HepG2 (cell line): ENCODE measurements around the gene FAAP100. TPM values are rescaled to one million over a fixed set of nuclear protein-coding genes. Genes with fewer than 3 reads are reported as not detected.

Experiments used
- CHD4 ChIP-seq: fragments of 200-600 bp; sonication (generic); IDR thresholded peaks from 2 replicates; pipeline ENCODE4 v1.7.0; 2017; ENCODE audit warnings: mild to moderate bottlenecking, low read length, borderline replicate concordance
- ELF3 ChIP-seq: IDR thresholded peaks from 2 replicates; pipeline ENCODE4 v1.6.1; 2016; ENCODE audit warnings: missing genetic modification reagents, missing compliant biosample characterization
- MXD1 ChIP-seq: sonication (generic); formaldehyde crosslinking; IDR thresholded peaks from 2 replicates; pipeline ENCODE4 v1.4.0; 2020; ENCODE audit warnings: mild to moderate bottlenecking, missing genetic modification reagents
- NAIF1 ChIP-seq: sonication (generic); formaldehyde crosslinking; IDR thresholded peaks from 2 replicates; pipeline ENCODE4 v1.5.0; 2020; ENCODE audit warnings: mild to moderate bottlenecking, missing genetic modification reagents, borderline replicate concordance
- NBN ChIP-seq: fragments of 450-650 bp; conservative IDR thresholded peaks from 2 replicates; pipeline ENCODE4 v1.6.1; 2017
- POLR2AphosphoS2 ChIP-seq: IDR thresholded peaks from 2 replicates; pipeline ENCODE4 v1.6.1; 2011; ENCODE audit warnings: low read depth, low read length, improper control_type of control experiment
- SIN3B ChIP-seq: fragments of 150-350 bp; IDR thresholded peaks from 2 replicates; pipeline ENCODE4 v1.6.1; 2014; ENCODE audit warnings: low read length
- TERF1 ChIP-seq: sonication (generic); formaldehyde crosslinking; IDR thresholded peaks from 2 replicates; pipeline ENCODE4 v1.8.0; 2022; ENCODE audit warnings: mild to moderate bottlenecking, missing genetic modification reagents, moderate library complexity
- ZBTB46 ChIP-seq: sonication (generic); formaldehyde crosslinking; IDR thresholded peaks from 2 replicates; pipeline ENCODE4 v1.4.0; 2020; ENCODE audit warnings: mild to moderate bottlenecking, missing genetic modification reagents, borderline replicate concordance
- ZEB1 ChIP-seq: IDR thresholded peaks from 2 replicates; pipeline ENCODE4 v1.6.1; 2012; ENCODE audit warnings: mild to moderate bottlenecking, low read depth, inconsistent platforms; ENCODE audit not compliant: insufficient replicate concordance
- ZNF317 ChIP-seq: sonication (generic); formaldehyde crosslinking; IDR thresholded peaks from 2 replicates; pipeline ENCODE4 v1.5.0; 2020; ENCODE audit warnings: mild to moderate bottlenecking, missing genetic modification reagents
- ZNF33B ChIP-seq: sonication (generic); formaldehyde crosslinking; IDR thresholded peaks from 2 replicates; pipeline ENCODE4 v1.5.1; 2020; ENCODE audit warnings: mild to moderate bottlenecking, missing genetic modification reagents
- ZNF432 ChIP-seq: sonication (generic); formaldehyde crosslinking; IDR thresholded peaks from 2 replicates; pipeline ENCODE4 v1.5.0; 2020; ENCODE audit warnings: missing genetic modification reagents, mild to moderate bottlenecking, borderline replicate concordance
- ZNF597 ChIP-seq: sonication (generic); formaldehyde crosslinking; IDR thresholded peaks from 2 replicates; pipeline ENCODE4 v1.5.0; 2020; ENCODE audit warnings: missing genetic modification reagents
- ZNF614 ChIP-seq: IDR thresholded peaks from 2 replicates; pipeline ENCODE4 v1.6.1; 2018; ENCODE audit warnings: missing biosample characterization, missing genetic modification reagents, inconsistent platforms, borderline replicate concordance
- ZNF615 ChIP-seq: sonication (generic); formaldehyde crosslinking; IDR thresholded peaks from 2 replicates; pipeline ENCODE4 v1.5.0; 2020; ENCODE audit warnings: mild to moderate bottlenecking, missing genetic modification reagents, borderline replicate concordance
- polyA plus RNA-seq, 8 experiments: library from polyadenylated mRNA; depleted of rRNA in 3 of 8; stranded (reverse) in 7 of 8; unstranded in 1 of 8; fragments of >200 nt; fragmentation: Illumina TruSeq in 4 of 8; extraction: Trizol in 4 of 8; gene quantifications; 2 replicates each; pipeline versions ENCODE4 v1.2.1 to v1.2.3, GENCODE V29; 2011 to 2016; ENCODE audit warnings: low read depth in 4 of 8, missing spikeins in 1 of 8, mixed read lengths in 1 of 8; ENCODE audit not compliant: insufficient read depth in 1 of 8
- total RNA-seq, 5 experiments: library from RNA; depleted of rRNA; stranded (reverse); fragments of >200 nt; fragmentation: Illumina TruSeq; extraction: Trizol; gene quantifications; 2 replicates each; pipeline ENCODE4 v1.2.3, GENCODE V29; 2016; ENCODE audit warnings: low read depth in 1 of 5

FAAP100 gene
- total and polyA plus RNA-seq, 2 of the 13 experiments (the other 11 are each of a cell fraction or from before 2014, with no cell fraction given): 7.6 to 20.8 TPM

GRCh38 chr17:81552244-81553017 lies at the start of gene FAAP100 (continued):
- TF ChIP-seq ZBTB46 (CRISPR knock-in tag): no peak
- no peak for TF ChIP-seq ZNF615 (CRISPR knock-in tag)
- 0 out of 2 replicates have a peak, but pooled peaks have one; percentile 40 for TF ChIP-seq ZNF317 (CRISPR knock-in tag)
- no peak for TF ChIP-seq ZNF432 (CRISPR knock-in tag)
- TF ChIP-seq POLR2AphosphoS2: no peak
- TF ChIP-seq ELF3 (CRISPR knock-in tag): peak; percentile 51
- TF ChIP-seq NAIF1 (CRISPR knock-in tag): peak; percentile 96
- peak; percentile 87 for TF ChIP-seq MXD1 (CRISPR knock-in tag)
- no peak for TF ChIP-seq ZNF614 (CRISPR knock-in tag)
- TF ChIP-seq CHD4: no peak
- TF ChIP-seq TERF1: no peak; the same call in 1 of the 2 replicates
- TF ChIP-seq ZNF33B (CRISPR knock-in tag): no peak; the same call in 1 of the 2 replicates
- TF ChIP-seq ZNF597 (CRISPR knock-in tag): no peak
- no peak for TF ChIP-seq NBN
- no peak for TF ChIP-seq SIN3B
- no peak for TF ChIP-seq ZEB1
